ENCODE measurements around the gene MOXD1. TPM values are rescaled to one million over a fixed set of nuclear protein-coding genes. Genes with fewer than 3 reads are reported as not detected.

Gene MOXD1
- total RNA-seq, 4 donors from 2014 or later, result 1.3 to 2.7 (median 2.0) TPM

- no peak for ATAC-seq (ENCODE audit: low FRiP score)
- TF ChIP-seq CTCF (IDR thresholded peaks at IDR 0.05), result no peak
- no peak for DNase-seq (ENCODE audit: low spot score)
These were observed 20.8 kb downstream of the MOXD1 start for GRCh38 chr6:132380358-132381029.

GRCh38 chr6:132369526-132369925 is 31.7 kb downstream of the MOXD1 start:
- no peak for TF ChIP-seq CTCF (IDR thresholded peaks at IDR 0.05)
- ATAC-seq (ENCODE audit: low FRiP score), result no peak
- DNase-seq (ENCODE audit: low spot score), result no peak

- DNase-seq (ENCODE audit: low spot score) (no peak), ATAC-seq (ENCODE audit: low FRiP score) (no peak)
- TF ChIP-seq CTCF (IDR thresholded peaks at IDR 0.05), result no peak
These were observed 32.3 kb downstream of the MOXD1 start for GRCh38 chr6:132368916-132369481.

- ATAC-seq (ENCODE audit: low FRiP score), result no peak
These were observed 35.9 kb downstream of the MOXD1 start for GRCh38 chr6:132365281-132365907.

GRCh38 chr6:132364306-132365074 is 36.8 kb downstream of the MOXD1 start:
- ATAC-seq (ENCODE audit: low FRiP score) (no peak), DNase-seq (ENCODE audit: low spot score) (no peak)
- TF ChIP-seq CTCF (IDR thresholded peaks at IDR 0.05), result no peak

More at GRCh38 chr6:132365281-132365907, 35.9 kb downstream of the MOXD1 start:
- DNase-seq (ENCODE audit: low spot score), result no peak
- no peak for TF ChIP-seq CTCF (IDR thresholded peaks at IDR 0.05)

- TF ChIP-seq CTCF (IDR thresholded peaks at IDR 0.05), result no peak
- ATAC-seq (ENCODE audit: low FRiP score), result no peak
- DNase-seq (ENCODE audit: low spot score), result no peak
These were observed 38.7 kb downstream of the MOXD1 start for GRCh38 chr6:132362442-132363185.
